GM23248 (cell line): ENCODE measurements around the gene BICD1. TPM values are rescaled to one million over a fixed set of nuclear protein-coding genes. Genes with fewer than 3 reads are reported as not detected.

ENCODE experiments used
- DNase-seq: peaks from one replicate; pipeline ENCODE4 v3.0.0-alpha.2; 2015
- H2AFZ ChIP-seq: fragments of 200-600 bp; sonication (generic); 2 replicates; pipeline ENCODE4 v1.6.1; 2016; ENCODE audit warnings: antibody characterized with exemption
- H3F3A ChIP-seq: fragments of 200-600 bp; sonication (generic); 2 replicates; pipeline ENCODE4 v1.6.1; 2016; ENCODE audit warnings: mild to moderate bottlenecking, antibody characterized with exemption, mixed run types; ENCODE audit not compliant: insufficient read depth
- H3K27ac ChIP-seq: fragments of 200-600 bp; sonication (generic); 2 replicates; pipeline ENCODE4 v1.5.1; 2016; ENCODE audit warnings: mild to moderate bottlenecking
- H3K27me3 ChIP-seq: fragments of 200-600 bp; sonication (generic); replicated peaks from 2 replicates; pipeline ENCODE4 v1.6.1; 2016; ENCODE audit warnings: mild to moderate bottlenecking; ENCODE audit not compliant: insufficient read depth
- H3K36me3 ChIP-seq: fragments of 200-600 bp; sonication (generic); 2 replicates; pipeline ENCODE4 v1.6.1; 2016; ENCODE audit warnings: low read depth, mild to moderate bottlenecking
- H3K4me1 ChIP-seq: fragments of 200-600 bp; sonication (generic); 2 replicates; pipeline ENCODE4 v1.6.1; 2016; ENCODE audit warnings: mild to moderate bottlenecking; ENCODE audit not compliant: insufficient read depth
- H3K4me2 ChIP-seq: fragments of 200-600 bp; sonication (generic); one replicate; pipeline ENCODE4 v1.6.1; 2016; ENCODE audit warnings: mild to moderate bottlenecking; ENCODE audit not compliant: unreplicated experiment
- H3K4me3 ChIP-seq: fragments of 200-600 bp; sonication (generic); 2 replicates; pipeline ENCODE4 v1.5.1; 2016; ENCODE audit warnings: mild to moderate bottlenecking
- H3K79me2 ChIP-seq: fragments of 200-600 bp; sonication (generic); 2 replicates; pipeline ENCODE4 v1.6.1; 2016; ENCODE audit warnings: mild to moderate bottlenecking; ENCODE audit not compliant: insufficient read depth
- H3K9ac ChIP-seq: fragments of 200-600 bp; sonication (generic); 2 replicates; pipeline ENCODE4 v1.6.1; 2016; ENCODE audit warnings: mild to moderate bottlenecking
- H3K9me2 ChIP-seq: fragments of 200-600 bp; sonication (generic); 2 replicates; pipeline ENCODE4 v1.6.1; 2016; ENCODE audit warnings: mixed run types, mild to moderate bottlenecking, moderate library complexity; ENCODE audit not compliant: insufficient read depth
- H3K9me3 ChIP-seq: fragments of 200-600 bp; sonication (generic); one replicate; pipeline ENCODE4 v1.6.1; 2017; ENCODE audit warnings: low read depth
- H4K20me1 ChIP-seq: fragments of 200-600 bp; sonication (generic); 2 replicates; pipeline ENCODE4 v1.6.0; 2016; ENCODE audit not compliant: insufficient read depth
- EZH2 ChIP-seq: fragments of 200-600 bp; sonication (generic); IDR thresholded peaks from 2 replicates; pipeline ENCODE4 v1.6.1; 2018; ENCODE audit warnings: antibody characterized with exemption, mild to moderate bottlenecking; ENCODE audit not compliant: insufficient read depth, poor library complexity, severe bottlenecking
- EZH2phosphoT487 ChIP-seq: fragments of 200-600 bp; sonication (generic); IDR thresholded peaks from 2 replicates; pipeline ENCODE4 v1.6.1; 2018; ENCODE audit warnings: antibody characterized with exemption, moderate library complexity, mild to moderate bottlenecking, low read depth; ENCODE audit not compliant: insufficient read depth
- WGBS, 2 experiments: methylation state at CpG; one replicate each; pipeline ENCODE4 v1.1.6; 2015 to 2017; ENCODE audit warnings: low lambda C conversion rate in 2 of 2, low coverage in 1 of 2; ENCODE audit errors: missing lambda C conversion rate in 2 of 2; 5-methylcytosine and 5-hydroxymethylcytosine counted together
- in situ Hi-C: fragments of 300-500 bp; cut with MboI; formaldehyde crosslinking; loops from 2 replicates; pipeline ENCODE4 v1.15.0; 2020
- polyA plus RNA-seq: library from polyadenylated mRNA; unstranded; fragments of >200 nt; fragmentation: Nextera tagmentation; extraction: Ambion mirVana; gene quantifications from 2 replicates; pipeline ENCODE4 v1.2.1, GENCODE V29; 2016
- total RNA-seq: library from RNA; depleted of rRNA; stranded (reverse); fragments of >200 nt; shearing (Covaris generic); gene quantifications from 2 replicates; pipeline ENCODE4 v1.2.3, GENCODE V29; 2014

Gene BICD1
- total and polyA plus RNA-seq, 2 experiments from 2014 or later, result 9.7 to 20.6 TPM

DNA sequence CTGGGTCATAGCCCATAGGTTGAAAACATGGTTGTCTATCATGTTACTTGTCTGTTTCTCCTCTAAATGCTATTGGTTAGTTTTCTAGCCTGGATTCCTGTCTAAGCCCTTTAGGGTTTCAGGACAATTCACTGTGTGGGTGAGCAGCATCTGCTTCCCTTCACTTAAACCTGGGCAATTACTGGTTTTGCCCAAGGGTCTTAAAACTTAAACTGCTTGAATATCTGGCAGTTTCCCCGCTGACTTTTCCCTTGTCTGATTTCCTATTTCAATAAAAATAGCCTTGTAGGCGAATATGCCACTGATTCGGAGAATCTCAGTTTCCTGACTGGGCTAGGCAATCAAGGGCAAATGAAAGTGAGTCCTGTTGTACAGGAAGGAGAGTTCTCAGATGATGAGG is 154.0 kb downstream of the BICD1 start:
- Histone ChIP-seq H3K9me3 (no peaks in the 10 kb centered on the region), H4K20me1 (no peaks in the 10 kb centered on the region; the same call in 1 of the 2 replicates), H3F3A (no peaks in the 10 kb centered on the region), H3K27me3 (no peaks in the 10 kb centered on the region), H3K79me2 (peaks cover 81% of the 10 kb centered on the region), H3K9me2 (no peaks in the 10 kb centered on the region), H3K4me3 (no peak overlapping the region), H3K36me3 (no peaks in the 10 kb centered on the region), H3K4me2 (no peak overlapping the region), H3K9ac (no peak overlapping the region), H2AFZ (no peak overlapping the region), H3K4me1 (peaks cover 3% of the 10 kb centered on the region; the same call in 1 of the 2 replicates), H3K27ac (no peak overlapping the region)
- no peak for DNase-seq
- WGBS, 2 experiments, result 53 to 62% methylated on average over 3 of the region's 3 CpGs
- in situ Hi-C loops, result no loop called here
- no peak for TF ChIP-seq EZH2
- no peak for TF ChIP-seq EZH2phosphoT487

GRCh38 chr12:32261638-32262037 is 155.0 kb downstream of the BICD1 start:
- H3K4me1 ChIP-seq, result peaks cover 10% of the 10 kb centered on the region; the same call in 1 of the 2 replicates
- no peak overlapping the region for H3K4me2 ChIP-seq
- H2AFZ ChIP-seq, result no peak overlapping the region
- no peak overlapping the region for H3K9ac ChIP-seq
- DNase-seq, result no peak
- H3F3A ChIP-seq, result peaks cover 6% of the 10 kb centered on the region; the same call in 1 of the 2 replicates
- H3K4me3 ChIP-seq, result no peak overlapping the region
- no peak for TF ChIP-seq EZH2phosphoT487
- TF ChIP-seq EZH2, result no peak
- no peak overlapping the region for H3K27ac ChIP-seq
- in situ Hi-C loops, result no loop called here
- no peaks in the 10 kb centered on the region for H3K27me3 ChIP-seq
- H3K9me2 ChIP-seq, result no peaks in the 10 kb centered on the region
- no peaks in the 10 kb centered on the region; the same call in 1 of the 2 replicates for H4K20me1 ChIP-seq
- no peaks in the 10 kb centered on the region for H3K9me3 ChIP-seq
- H3K36me3 ChIP-seq, result no peaks in the 10 kb centered on the region
- WGBS, 2 experiments, result 94 to 100% methylated on average over 1 of the region's 1 CpG
- H3K79me2 ChIP-seq, result peaks cover 80% of the 10 kb centered on the region

GRCh38 chr12:32264961-32265360 is 158.3 kb downstream of the BICD1 start:
- Histone ChIP-seq H3K4me2 (no peak overlapping the region), H3K4me3 (no peak overlapping the region), H3K9me3 (no peaks in the 10 kb centered on the region), H3K27ac (no peak overlapping the region), H3K9ac (no peak overlapping the region), H3K4me1 (peaks cover 10% of the 10 kb centered on the region; the same call in 1 of the 2 replicates), H3F3A (peaks cover 6% of the 10 kb centered on the region; the same call in 1 of the 2 replicates), H3K9me2 (no peaks in the 10 kb centered on the region), H3K36me3 (no peaks in the 10 kb centered on the region), H4K20me1 (no peaks in the 10 kb centered on the region; the same call in 1 of the 2 replicates), H3K79me2 (peaks cover 93% of the 10 kb centered on the region), H2AFZ (no peak overlapping the region), H3K27me3 (no peaks in the 10 kb centered on the region)
- TF ChIP-seq EZH2phosphoT487, result no peak
- TF ChIP-seq EZH2, result no peak
- 27 to 35% methylated on average over 5 of the region's 5 CpGs for WGBS, 2 experiments
- DNase-seq, result peak; percentile 20
- in situ Hi-C loops, result no loop called here

- Histone ChIP-seq H2AFZ (no peak overlapping the region), H3K4me2 (no peak overlapping the region), H3K79me2 (peaks cover 92% of the 10 kb centered on the region), H3K36me3 (no peaks in the 10 kb centered on the region), H3K27me3 (no peaks in the 10 kb centered on the region), H3K4me3 (no peak overlapping the region), H4K20me1 (no peaks in the 10 kb centered on the region; the same call in 1 of the 2 replicates), H3K9me3 (no peaks in the 10 kb centered on the region), H3K27ac (no peak overlapping the region), H3F3A (peaks cover 6% of the 10 kb centered on the region; the same call in 1 of the 2 replicates), H3K9me2 (no peaks in the 10 kb centered on the region), H3K4me1 (peaks cover 10% of the 10 kb centered on the region; the same call in 1 of the 2 replicates), H3K9ac (no peak overlapping the region)
- 77 to 80% methylated on average over 7 of the region's 7 CpGs for WGBS, 2 experiments
- no peak for TF ChIP-seq EZH2
- TF ChIP-seq EZH2phosphoT487, result no peak
- in situ Hi-C loops, result no loop called here
- DNase-seq, result no peak
Observed at GRCh38 chr12:32265456-32265855, 158.8 kb downstream of the BICD1 start.

- in situ Hi-C loops, result no loop called here
- Histone ChIP-seq H3K4me3 (no peak overlapping the region), H3K9me3 (no peaks in the 10 kb centered on the region), H3K36me3 (no peaks in the 10 kb centered on the region), H3K27ac (no peak overlapping the region), H3K9ac (no peak overlapping the region), H4K20me1 (no peaks in the 10 kb centered on the region; the same call in 1 of the 2 replicates), H3K4me1 (peaks cover 10% of the 10 kb centered on the region; the same call in 1 of the 2 replicates), H2AFZ (no peak overlapping the region), H3K79me2 (peaks cover 92% of the 10 kb centered on the region), H3K4me2 (no peak overlapping the region), H3F3A (peaks cover 6% of the 10 kb centered on the region; the same call in 1 of the 2 replicates), H3K9me2 (no peaks in the 10 kb centered on the region), H3K27me3 (no peaks in the 10 kb centered on the region)
- 69% methylated on average over 3 of the region's 3 CpGs for WGBS, 2 experiments
- DNase-seq, result no peak
- no peak for TF ChIP-seq EZH2
- no peak for TF ChIP-seq EZH2phosphoT487
Observed at GRCh38 chr12:32265951-32266350, 159.3 kb downstream of the BICD1 start.
